KBM-7 (cell line): ENCODE results near the gene PDLIM5.
"Not testable (repeated sequence)": the region's sequence is repeated elsewhere in the genome, so short reads cannot be mapped to it uniquely, and the experiment has no call there.

Experiments
- DNase-seq: peaks from one replicate; pipeline ENCODE4 v3.0.0-alpha.2; 2015
- in situ Hi-C: fragments of 300-500 bp; cut with MboI; formaldehyde crosslinking; loops from 2 replicates; pipeline ENCODE4 v1.14.3; 2020; ENCODE audit warnings: low sequenced_read_pairs, low pct_unique_long_range_greater_than_20kb, mixed read lengths

The PDLIM5 gene

DNA sequence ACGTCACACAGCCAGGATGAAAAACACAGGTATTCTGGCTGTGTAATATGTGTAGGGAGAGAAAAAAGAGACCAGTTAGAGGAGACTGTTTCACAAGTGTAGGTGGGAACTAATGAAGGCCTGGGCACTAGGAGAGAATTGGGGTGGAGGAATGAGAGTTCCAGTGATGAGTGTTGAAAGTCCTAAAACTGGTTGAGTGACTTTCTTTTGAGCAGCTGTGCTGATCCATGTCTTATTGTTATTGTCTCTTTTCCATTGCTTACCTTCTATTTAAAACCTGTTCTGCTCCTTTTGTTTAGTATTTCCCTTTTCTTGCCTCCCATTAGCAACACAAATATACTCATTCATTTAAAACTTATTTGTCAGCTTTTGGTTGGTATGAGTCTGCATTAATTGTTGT lies 88.7 kb downstream of the PDLIM5 start:
- no peak for DNase-seq
- in situ Hi-C loops, result no loop called here

GRCh38 chr4:94544811-94545210 lies 93.1 kb downstream of the PDLIM5 start:
- DNase-seq, result no peak
- in situ Hi-C loops, result no loop called here

DNA sequence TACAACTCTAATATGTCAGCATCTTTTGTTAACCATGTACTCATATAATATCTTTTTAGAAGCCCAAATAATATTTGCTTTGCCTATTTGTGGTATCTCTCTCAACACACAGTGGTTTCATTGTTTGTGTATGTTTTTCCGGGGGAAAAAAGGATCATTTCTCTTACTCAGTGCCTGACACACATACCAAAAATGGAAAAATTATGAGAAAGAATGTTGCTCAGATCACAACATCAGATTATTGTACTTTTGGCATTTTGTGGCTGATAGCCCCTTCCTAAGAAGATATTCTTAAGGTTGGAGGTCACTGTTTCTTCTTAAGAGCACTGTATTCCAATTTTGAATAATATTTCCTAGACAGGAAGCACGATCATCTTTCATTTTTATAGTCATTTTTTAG lies 93.6 kb downstream of the PDLIM5 start:
- in situ Hi-C loops, result no loop called here
- no peak for DNase-seq

GRCh38 chr4:94546949-94547348 lies 95.2 kb downstream of the PDLIM5 start:
- no peak for DNase-seq
- in situ Hi-C loops, result no loop called here

- in situ Hi-C loops, result no loop called here
Measured at GRCh38 chr4:94548571-94548970, 96.8 kb downstream of the PDLIM5 start.

GRCh38 chr4:94550352-94550751 lies 98.6 kb downstream of the PDLIM5 start:
- in situ Hi-C loops, result no loop called here
- DNase-seq, result no peak

More at GRCh38 chr4:94548571-94548970, 96.8 kb downstream of the PDLIM5 start:
- DNase-seq, result peak; percentile 54

- no peak for DNase-seq
- in situ Hi-C loops, result no loop called here
Measured at GRCh38 chr4:94550851-94551250, 99.1 kb downstream of the PDLIM5 start.

- no peak for DNase-seq
- in situ Hi-C loops, result no loop called here
Measured at GRCh38 chr4:94551643-94552564, 100.2 kb downstream of the PDLIM5 start.

GRCh38 chr4:94556047-94556446 lies 104.3 kb downstream of the PDLIM5 start:
- DNase-seq, in situ Hi-C loops: not testable (repeated sequence)

DNA sequence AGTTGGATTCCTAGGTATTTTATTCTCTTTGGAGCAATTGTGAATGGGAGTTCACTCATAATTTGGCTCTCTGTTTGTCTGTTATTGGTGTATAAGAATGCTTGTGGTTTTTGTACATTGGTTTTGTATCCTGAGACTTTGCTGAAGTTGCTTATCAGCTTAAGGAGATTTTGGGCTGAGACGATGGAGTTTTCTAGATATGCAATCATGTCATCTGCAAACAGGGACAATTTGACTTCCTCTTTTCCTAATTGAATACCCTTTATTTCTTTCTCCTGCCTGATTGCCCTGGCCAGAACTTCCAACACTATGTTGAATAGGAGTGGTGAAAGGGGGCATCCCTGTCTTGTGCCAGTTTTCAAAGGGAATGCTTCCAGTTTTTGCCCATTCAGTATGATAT lies 105.9 kb downstream of the PDLIM5 start:
- in situ Hi-C loops, result not testable (repeated sequence)

GRCh38 chr4:94558392-94558904 lies 106.7 kb downstream of the PDLIM5 start:
- no peak for DNase-seq
- in situ Hi-C loops, result no loop called here

More for the DNA sequence above, 105.9 kb downstream of the PDLIM5 start:
- not testable (repeated sequence) for DNase-seq

- DNase-seq, result no peak
- in situ Hi-C loops, result no loop called here
Measured at GRCh38 chr4:94559351-94559806, 107.6 kb downstream of the PDLIM5 start.

DNA sequence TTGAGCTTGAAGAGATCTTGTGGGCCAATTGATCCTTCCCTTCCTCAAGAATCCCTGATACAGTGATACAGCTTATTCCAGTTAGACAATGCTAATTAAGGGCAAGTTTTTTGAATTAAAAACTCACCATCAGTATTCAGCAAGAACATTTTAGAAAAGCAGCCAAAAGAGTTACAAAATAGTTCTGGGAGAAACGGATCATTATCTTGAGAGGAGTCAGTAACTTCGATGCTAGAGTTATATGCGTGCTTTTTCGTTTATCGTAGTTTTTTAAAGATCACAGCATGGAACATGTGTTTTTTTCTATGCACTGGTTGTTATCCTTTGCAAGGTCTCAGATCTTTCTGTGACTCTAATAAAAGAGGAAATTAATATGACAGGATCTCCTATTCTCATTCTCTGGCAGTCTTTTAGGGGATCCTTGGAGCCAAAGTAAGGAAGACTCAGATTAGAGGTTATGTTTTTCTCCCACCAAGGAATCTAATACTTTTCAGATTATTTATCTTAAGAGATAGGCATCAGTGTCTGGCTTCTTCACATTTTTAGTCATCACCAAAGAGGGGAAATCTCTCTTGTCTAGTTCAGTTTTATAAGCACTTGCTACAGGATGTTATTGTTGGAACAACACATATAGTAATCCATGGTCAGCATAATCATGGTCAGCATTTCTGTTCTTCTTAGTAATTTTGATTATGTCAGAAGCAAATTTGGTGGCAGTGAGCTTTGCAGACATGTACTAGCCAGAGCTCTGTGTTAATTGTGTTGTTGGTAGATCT lies 109.7 kb downstream of the PDLIM5 start:
- in situ Hi-C loops, result no loop called here
- no peak for DNase-seq

GRCh38 chr4:94562285-94562684 lies 110.5 kb downstream of the PDLIM5 start:
- in situ Hi-C loops, result no loop called here
- DNase-seq, result no peak

DNA sequence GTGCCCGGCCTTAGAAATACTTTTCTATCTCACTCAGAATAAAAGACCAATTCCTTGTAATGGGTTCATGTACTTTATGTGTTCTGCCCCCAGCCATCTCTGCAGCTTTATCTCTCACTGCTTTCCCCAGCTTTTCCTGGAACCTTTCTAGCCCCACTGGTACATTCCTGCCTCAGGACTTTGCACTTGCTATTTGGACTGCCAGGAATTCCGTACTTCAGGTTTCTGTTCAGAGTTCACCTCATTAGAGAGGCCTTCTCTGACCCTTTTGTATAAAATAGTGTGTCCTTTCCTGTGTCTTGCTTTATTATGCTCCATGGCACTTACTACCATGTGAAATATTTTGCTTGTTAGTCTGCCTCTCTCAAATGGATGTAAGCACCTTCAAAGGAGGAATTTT lies 112.5 kb downstream of the PDLIM5 start:
- DNase-seq, result no peak
- in situ Hi-C loops, result no loop called here

DNA sequence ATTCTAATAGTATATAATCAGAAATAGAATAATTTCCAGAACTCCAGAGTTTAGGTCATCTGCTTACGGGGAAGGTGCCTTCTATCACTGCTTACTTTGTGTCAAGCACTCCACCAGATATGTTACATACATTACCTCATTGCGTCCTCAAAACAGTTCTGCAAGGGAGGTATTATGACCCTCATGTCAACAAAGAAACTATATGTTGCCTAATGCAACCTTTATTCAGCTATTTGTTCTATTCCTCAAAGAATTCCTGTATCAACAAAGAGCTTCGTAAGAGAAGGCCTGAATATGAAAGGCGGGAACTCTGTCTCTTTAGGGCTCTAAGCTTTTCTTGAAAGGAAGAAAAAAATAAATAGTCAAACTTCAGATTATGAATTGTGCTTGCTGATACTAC lies 114.7 kb downstream of the PDLIM5 start:
- in situ Hi-C loops, result no loop called here
- DNase-seq, result no peak

- in situ Hi-C loops, result no loop called here
Measured at GRCh38 chr4:94567811-94568210, 116.1 kb downstream of the PDLIM5 start.

GRCh38 chr4:94570558-94570957 lies 118.8 kb downstream of the PDLIM5 start:
- in situ Hi-C loops, result no loop called here
- no peak for DNase-seq

More at GRCh38 chr4:94567811-94568210, 116.1 kb downstream of the PDLIM5 start:
- DNase-seq, result no peak

GRCh38 chr4:94571298-94571697 lies 119.6 kb downstream of the PDLIM5 start:
- in situ Hi-C loops, result no loop called here
- no peak for DNase-seq

DNA sequence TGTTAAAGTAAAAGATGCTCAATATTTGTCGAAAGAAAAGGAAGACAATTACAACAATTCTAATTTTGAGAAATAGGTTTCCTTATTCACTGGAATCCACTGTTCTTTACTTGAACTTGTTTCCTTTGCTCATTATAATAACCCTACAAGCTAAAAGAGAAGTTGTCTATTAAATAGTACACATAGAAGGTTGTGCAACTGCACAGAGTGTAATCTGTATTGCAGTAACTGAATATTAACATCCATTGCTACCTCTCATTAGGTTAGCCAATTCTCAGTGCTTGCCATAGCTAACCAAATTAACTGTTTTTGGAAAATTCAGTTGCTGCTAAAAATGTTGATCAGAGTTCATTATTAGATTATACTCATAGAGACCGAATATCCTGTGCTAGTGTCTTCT lies 120.0 kb downstream of the PDLIM5 start:
- no peak for DNase-seq
- in situ Hi-C loops, result no loop called here
